Activated T-helper 1 cell treated with Interleukin-2 at 50 U/mL for 16 hours (primary cell): ENCODE results near the gene CCDC86.

Source experiments
- DNase-seq: peaks from one replicate; pipeline ENCODE4 v3.0.0-alpha.2; 2020; ENCODE audit warnings: low read depth

CCDC86 gene

GRCh38 chr11:60852982-60853950 is 11.4 kb downstream of the CCDC86 start:
- no peak for DNase-seq

GRCh38 chr11:60854140-60854846 is 12.4 kb downstream of the CCDC86 start:
- DNase-seq = no peak

GRCh38 chr11:60854847-60855725 is 13.2 kb downstream of the CCDC86 start:
- no peak for DNase-seq

- no peak for DNase-seq
These were observed 14.1 kb downstream of the CCDC86 start, which contains the start of gene PTGDR2 for GRCh38 chr11:60855726-60856633. Gene PTGDR2 (minus strand): TSS chr11:60855950. CDS start chr11:60853722, 2,228 bp downstream.

- no peak for DNase-seq
These were observed 15.7 kb downstream of the CCDC86 start for GRCh38 chr11:60857378-60858232.

GRCh38 chr11:60858236-60858635 is 16.3 kb downstream of the CCDC86 start:
- DNase-seq = no peak

GRCh38 chr11:60858731-60859464 is 17.0 kb downstream of the CCDC86 start:
- DNase-seq = no peak

- DNase-seq = no peak
These were observed 17.8 kb downstream of the CCDC86 start for GRCh38 chr11:60859616-60860250.

- no peak for DNase-seq
These were observed 19.0 kb downstream of the CCDC86 start for GRCh38 chr11:60860943-60861342.

- DNase-seq = no peak
These were observed 20.3 kb downstream of the CCDC86 start for GRCh38 chr11:60862171-60862570.

- no peak for DNase-seq
These were observed 21.9 kb downstream of the CCDC86 start for GRCh38 chr11:60863550-60864521.

GRCh38 chr11:60864856-60865513 is 23.1 kb downstream of the CCDC86 start:
- no peak for DNase-seq

GRCh38 chr11:60866911-60867870 is 25.3 kb downstream of the CCDC86 start, which contains the start of gene ZP1:
Gene ZP1 (plus strand): TSS chr11:60867542. CDS start chr11:60867562, 20 bp downstream.
- no peak for DNase-seq

- no peak for DNase-seq
These were observed 26.2 kb downstream of the CCDC86 start for GRCh38 chr11:60867871-60868681.
